GM12873 (cell line): ENCODE measurements around the gene NEDD1.

Source experiments
- CTCF ChIP-seq: IDR thresholded peaks from 2 replicates; pipeline ENCODE4 v1.5.1; 2012; ENCODE audit warnings: low read depth, mild to moderate bottlenecking, moderate library complexity, low read length, control low read depth; ENCODE audit not compliant: insufficient read depth; ENCODE audit errors: missing control alignments

The NEDD1 gene

GRCh38 chr12:96906849-96907670 is at the start of gene NEDD1:
Gene NEDD1 (plus strand): TSS chr12:96907257. CDS start chr12:96909760, 2,503 bp downstream.
- no peak for TF ChIP-seq CTCF

- TF ChIP-seq CTCF: no peak
Observed at GRCh38 chr12:96858162-96858561, 48.9 kb upstream of the NEDD1 start.

GRCh38 chr12:96861656-96862055 is 45.4 kb upstream of the NEDD1 start:
- no peak for TF ChIP-seq CTCF

- no peak for TF ChIP-seq CTCF
Observed at GRCh38 chr12:96862326-96862725, 44.7 kb upstream of the NEDD1 start.

GRCh38 chr12:96864335-96864734 is 42.7 kb upstream of the NEDD1 start:
- TF ChIP-seq CTCF: no peak

- TF ChIP-seq CTCF: no peak
Observed at GRCh38 chr12:96866801-96867590, 40.1 kb upstream of the NEDD1 start.

- TF ChIP-seq CTCF: no peak
Observed at GRCh38 chr12:96870946-96871345, 36.1 kb upstream of the NEDD1 start.
